Stomach (tissue), 9 donors: Measurements from ENCODE around the gene SGMS1. TPM values are rescaled to one million over a fixed set of nuclear protein-coding genes. Genes with fewer than 3 reads are reported as not detected.

Experiments used
- DNase-seq, 2 donors: peaks; one replicate each; pipeline versions ENCODE4 v3.0.0 to v3.0.0-alpha.2; 2013 to 2019
- H3K27ac ChIP-seq, 5 donors: fragments of 200-600 bp in 4 of 5; sonication (generic) in 4 of 5; one replicate each; pipeline ENCODE4 v1.5.1; 2013 to 2019; ENCODE audit warnings: mild to moderate bottlenecking in 1 of 5, moderate library complexity in 1 of 5
- H3K27me3 ChIP-seq, 3 donors: fragments of 200-600 bp; sonication (generic); one replicate each; pipeline ENCODE4 v1.5.1; 2017 to 2019; ENCODE audit warnings: mixed run types in 1 of 3
- H3K36me3 ChIP-seq, 4 donors: fragments of 200-600 bp; sonication (generic); 1 replicate in 3 of 4; 2 replicates in 1 of 4; pipeline ENCODE4 v1.5.1; 2016 to 2019
- H3K4me1 ChIP-seq, 4 donors: fragments of 200-600 bp; sonication (generic); one replicate each; pipeline ENCODE4 v1.5.1; 2016 to 2019
- H3K4me3 ChIP-seq, 4 donors: fragments of 200-600 bp; sonication (generic) in 3 of 4; one replicate each; pipeline ENCODE4 v1.5.1; 2016 to 2019; ENCODE audit warnings: mild to moderate bottlenecking in 1 of 4
- H3K9me3 ChIP-seq, 4 donors: fragments of 200-600 bp; sonication (generic); one replicate each; pipeline ENCODE4 v1.5.1; 2016 to 2019
- EP300 ChIP-seq: sonication (generic); formaldehyde crosslinking; IDR thresholded peaks from one replicate; pipeline ENCODE4 v1.6.1; 2017; ENCODE audit warnings: antibody characterized with exemption
- POLR2A ChIP-seq, 4 donors: fragments of 450-650 bp; IDR thresholded peaks; one replicate each; pipeline ENCODE4 v1.6.1; 2016; ENCODE audit warnings: antibody characterized with exemption in 4 of 4, control low read depth in 2 of 4, mild to moderate bottlenecking in 1 of 4, moderate library complexity in 1 of 4
- POLR2AphosphoS5 ChIP-seq, 3 donors: sonication (generic); formaldehyde crosslinking; IDR thresholded peaks; one replicate each; pipeline ENCODE4 v1.6.1; 2016; ENCODE audit warnings: antibody characterized with exemption in 3 of 3
- WGBS, 5 donors: extraction: QIAGEN DNeasy Blood & Tissue Kit in 3 of 5; methylation state at CpG; one replicate each; pipeline versions ENCODE4 v1.1.5 to v1.1.7; 2013 to 2018; 5-methylcytosine and 5-hydroxymethylcytosine counted together
- intact Hi-C: fragments of 100-400 bp; cut with DNase I; formaldehyde crosslinking; loops from one replicate; pipeline ENCODE4 v1.15.1; 2023; ENCODE audit warnings: low total_unique reads
- polyA plus RNA-seq, 3 donors: library from polyadenylated mRNA; stranded (reverse); fragments of 200-250 nt; gene quantifications; one replicate each; pipeline ENCODE4 v1.2.3, GENCODE V29; 2013
- total RNA-seq, 5 donors: library from RNA; depleted of rRNA; stranded (reverse); fragments of >200 nt; gene quantifications; one replicate each; pipeline versions ENCODE4 v1.1.0 to v1.2.3, GENCODE V29; 2014 to 2016
- TF ChIP-seq, protein P1 (sequence below), 7 experiments: fragments of 450-650 bp in 4 of 7; fragments of 200-600 bp in 3 of 7; sonication (generic) in 3 of 7; IDR thresholded peaks; one replicate each; pipeline ENCODE4 v1.5.1; 2016 to 2019; ENCODE audit warnings: antibody characterized with exemption in 7 of 7, control low read depth in 2 of 7, mild to moderate bottlenecking in 1 of 7
- donor health status: healthy with polysubstance abuse.
- donor health status: Bipolar disorder and iron deficiency.
- donor health status: healthy.

SGMS1 gene
- total and polyA plus RNA-seq, 8 donors = 6.2 to 229 (median 49.6) TPM

DNA sequence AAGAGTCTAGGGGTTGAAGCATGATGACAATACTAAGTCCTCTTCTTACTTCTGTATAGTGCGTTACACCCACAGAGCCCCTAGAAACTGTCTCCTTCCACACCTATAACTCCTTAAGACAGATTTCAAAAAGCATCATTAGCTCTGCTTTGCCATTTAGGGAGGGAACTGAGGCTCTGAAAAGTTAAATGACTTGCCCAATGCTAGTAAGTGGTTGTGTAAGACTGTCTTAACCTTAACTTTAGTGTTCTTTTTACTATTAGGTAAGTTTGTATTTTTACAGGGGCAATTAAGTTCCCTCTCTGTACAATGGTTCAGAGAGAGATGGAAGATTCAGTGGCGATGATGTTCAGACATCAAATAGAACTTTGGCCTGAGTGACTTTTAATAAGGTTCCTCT lies 299.7 kb downstream of the SGMS1 start:
- Histone ChIP-seq H3K27me3 (no peaks in the 10 kb centered on the region), H3K36me3 (no peaks in the 10 kb centered on the region), H3K9me3 (no peaks in the 10 kb centered on the region), H3K4me3 (no peak overlapping the region), H3K4me1 (peaks cover 3 to 45% (median 26%) of the 10 kb centered on the region in 4 donors), H3K27ac (peak overlapping the region in 1 of 5 donors; percentile 65)
- intact Hi-C loops = no loop called here
- 95 to 98% (median 97%) methylated on average over 2 of the region's 2 CpGs for WGBS, 5 donors
- TF ChIP-seq POLR2A (IDR thresholded peaks at IDR 0.05) (no peak), POLR2AphosphoS5 (IDR thresholded peaks at IDR 0.05) (no peak), EP300 (no peak)
- TF ChIP-seq, protein P1, sequence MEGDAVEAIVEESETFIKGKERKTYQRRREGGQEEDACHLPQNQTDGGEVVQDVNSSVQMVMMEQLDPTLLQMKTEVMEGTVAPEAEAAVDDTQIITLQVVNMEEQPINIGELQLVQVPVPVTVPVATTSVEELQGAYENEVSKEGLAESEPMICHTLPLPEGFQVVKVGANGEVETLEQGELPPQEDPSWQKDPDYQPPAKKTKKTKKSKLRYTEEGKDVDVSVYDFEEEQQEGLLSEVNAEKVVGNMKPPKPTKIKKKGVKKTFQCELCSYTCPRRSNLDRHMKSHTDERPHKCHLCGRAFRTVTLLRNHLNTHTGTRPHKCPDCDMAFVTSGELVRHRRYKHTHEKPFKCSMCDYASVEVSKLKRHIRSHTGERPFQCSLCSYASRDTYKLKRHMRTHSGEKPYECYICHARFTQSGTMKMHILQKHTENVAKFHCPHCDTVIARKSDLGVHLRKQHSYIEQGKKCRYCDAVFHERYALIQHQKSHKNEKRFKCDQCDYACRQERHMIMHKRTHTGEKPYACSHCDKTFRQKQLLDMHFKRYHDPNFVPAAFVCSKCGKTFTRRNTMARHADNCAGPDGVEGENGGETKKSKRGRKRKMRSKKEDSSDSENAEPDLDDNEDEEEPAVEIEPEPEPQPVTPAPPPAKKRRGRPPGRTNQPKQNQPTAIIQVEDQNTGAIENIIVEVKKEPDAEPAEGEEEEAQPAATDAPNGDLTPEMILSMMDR (IDR thresholded peaks at IDR 0.05) = no peak
- DNase-seq = no peak

DNA sequence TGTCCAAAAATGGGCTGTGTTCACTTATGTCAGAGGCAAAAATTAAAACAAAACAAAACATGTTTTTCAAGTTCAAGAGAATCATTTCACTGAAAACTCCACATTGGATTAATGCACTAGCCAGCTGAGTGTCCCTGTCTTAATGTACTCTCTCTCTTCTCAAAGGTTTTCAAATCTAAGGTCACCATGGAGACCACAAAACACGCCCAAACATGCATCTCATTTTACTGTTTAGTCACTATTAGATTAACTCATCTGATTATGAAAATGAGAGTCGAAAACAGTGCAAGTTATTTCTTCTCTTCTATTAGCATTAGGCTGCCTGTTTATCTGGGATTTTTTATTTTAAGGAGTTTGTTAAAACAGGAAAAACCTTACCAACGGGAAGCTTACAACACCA lies 301.7 kb downstream of the SGMS1 start:
- DNase-seq = peak in 1 of 2 donors; percentile 23
- H3K27me3 ChIP-seq = no peaks in the 10 kb centered on the region
- WGBS, 5 donors = 61 to 82% (median 77%) methylated on average over 3 of the region's 3 CpGs
- no peak overlapping the region for H3K4me3 ChIP-seq
- no peak overlapping the region for H3K27ac ChIP-seq
- H3K4me1 ChIP-seq = peaks cover 3 to 42% (median 24%) of the 10 kb centered on the region in 4 donors
- H3K36me3 ChIP-seq = no peaks in the 10 kb centered on the region
- TF ChIP-seq POLR2AphosphoS5 (IDR thresholded peaks at IDR 0.05) (no peak), EP300 (no peak), POLR2A (IDR thresholded peaks at IDR 0.05) (no peak)
- TF ChIP-seq, protein P1 (IDR thresholded peaks at IDR 0.05) = no peak
- intact Hi-C loops = no loop called here
- H3K9me3 ChIP-seq = no peaks in the 10 kb centered on the region

- no peak for DNase-seq
- H3K4me3 ChIP-seq = no peak overlapping the region
- H3K27me3 ChIP-seq = no peaks in the 10 kb centered on the region
- TF ChIP-seq POLR2AphosphoS5 (IDR thresholded peaks at IDR 0.05) (no peak), POLR2A (IDR thresholded peaks at IDR 0.05) (no peak), EP300 (no peak)
- TF ChIP-seq, protein P1 (IDR thresholded peaks at IDR 0.05) = no peak
- intact Hi-C loops = no loop called here
- peaks cover 0 to under 1% (median under 1%) of the 10 kb centered on the region in 4 donors for H3K36me3 ChIP-seq
- H3K4me1 ChIP-seq = peaks cover 0 to 31% (median 8%) of the 10 kb centered on the region in 4 donors
- H3K27ac ChIP-seq = no peak overlapping the region
- H3K9me3 ChIP-seq = no peaks in the 10 kb centered on the region
Measured at GRCh38 chr10:50318129-50318528, 305.6 kb downstream of the SGMS1 start.

- Histone ChIP-seq H3K27me3 (no peaks in the 10 kb centered on the region), H3K27ac (no peak overlapping the region), H3K36me3 (peaks cover 0 to 8% (median 7%) of the 10 kb centered on the region in 4 donors), H3K4me3 (no peak overlapping the region), H3K4me1 (peaks cover 0 to 28% (median 8%) of the 10 kb centered on the region in 4 donors), H3K9me3 (peaks cover 0 to 5% (median 0%) of the 10 kb centered on the region in 4 donors)
- intact Hi-C loops = no loop called here
- TF ChIP-seq EP300 (no peak), POLR2A (IDR thresholded peaks at IDR 0.05) (no peak), POLR2AphosphoS5 (IDR thresholded peaks at IDR 0.05) (no peak)
- TF ChIP-seq, protein P1 (IDR thresholded peaks at IDR 0.05) = no peak
- 84 to 88% (median 87%) methylated on average over 5 of the region's 5 CpGs for WGBS, 5 donors
- no peak for DNase-seq
Measured at GRCh38 chr10:50316695-50317648, 306.8 kb downstream of the SGMS1 start.
